GM18502 (cell line): ENCODE measurements around the gene DMKN.

Experiments
- ATAC-seq: cut with Tn5 transposase; IDR thresholded peaks from one replicate; pipeline ENCODE4 v1.9.1; 2021; ENCODE audit warnings: mild to moderate bottlenecking; ENCODE audit not compliant: unreplicated experiment, poor library complexity

The DMKN gene

GRCh38 chr19:35528218-35529038, 15.0 kb upstream of the DMKN start, which contains the start of gene SBSN:
SBSN (minus strand) TSS chr19:35528311; CDS start chr19:35528281, 30 bp downstream.
- no peak for ATAC-seq

DNA sequence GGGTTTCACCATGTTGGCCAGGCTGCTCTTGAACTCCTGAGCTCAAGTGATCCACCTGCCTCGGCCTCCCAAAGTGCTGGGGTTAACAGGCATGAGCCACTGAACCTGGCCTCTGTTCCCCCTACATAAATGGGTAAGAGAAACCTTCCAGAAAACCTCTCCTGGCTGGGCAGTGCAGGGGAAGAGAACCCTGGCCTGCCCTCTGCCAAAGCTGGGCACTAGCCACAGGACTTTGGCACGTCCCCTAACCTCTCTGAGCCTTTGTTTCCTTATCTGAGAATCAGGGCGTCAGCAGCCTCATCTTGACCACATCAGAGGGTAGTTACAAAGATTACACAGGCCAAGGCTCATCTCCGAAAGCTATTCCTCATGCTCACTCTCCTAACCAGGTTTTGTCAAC, 12.4 kb upstream of the DMKN start:
- ATAC-seq = no peak

DNA sequence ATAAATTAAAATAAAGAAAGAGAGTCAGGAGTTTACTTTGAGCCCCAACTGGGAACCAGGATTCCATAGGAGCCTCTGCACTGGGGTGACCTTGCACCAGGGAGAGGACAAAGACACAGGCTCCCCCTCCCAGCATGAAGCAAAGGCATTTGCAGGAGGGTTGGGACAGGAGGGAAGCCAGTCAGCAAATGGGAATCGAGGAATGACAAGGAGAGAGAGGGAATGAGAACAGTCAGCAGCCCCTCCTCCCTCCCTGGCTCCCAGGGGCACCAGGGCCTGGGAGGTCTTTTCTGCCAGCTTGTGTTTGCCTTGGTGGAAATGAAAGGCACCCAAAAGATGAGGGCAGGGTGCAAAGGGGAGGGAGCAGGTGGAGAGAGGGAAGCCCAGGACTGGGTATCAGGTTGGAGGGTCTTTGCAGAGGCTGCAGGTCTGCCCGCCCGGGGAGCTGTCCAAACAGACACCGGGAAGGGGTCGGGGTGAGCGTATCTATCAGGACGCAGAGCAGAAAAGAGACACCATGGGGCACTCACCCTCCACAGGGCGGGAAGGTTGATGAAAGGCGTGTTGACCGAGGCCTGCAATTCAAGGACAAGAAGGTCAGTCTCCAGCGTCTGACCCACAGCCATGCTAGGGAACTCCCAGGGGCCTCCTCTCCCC, 10.9 kb upstream of the DMKN start:
- no peak for ATAC-seq

DNA sequence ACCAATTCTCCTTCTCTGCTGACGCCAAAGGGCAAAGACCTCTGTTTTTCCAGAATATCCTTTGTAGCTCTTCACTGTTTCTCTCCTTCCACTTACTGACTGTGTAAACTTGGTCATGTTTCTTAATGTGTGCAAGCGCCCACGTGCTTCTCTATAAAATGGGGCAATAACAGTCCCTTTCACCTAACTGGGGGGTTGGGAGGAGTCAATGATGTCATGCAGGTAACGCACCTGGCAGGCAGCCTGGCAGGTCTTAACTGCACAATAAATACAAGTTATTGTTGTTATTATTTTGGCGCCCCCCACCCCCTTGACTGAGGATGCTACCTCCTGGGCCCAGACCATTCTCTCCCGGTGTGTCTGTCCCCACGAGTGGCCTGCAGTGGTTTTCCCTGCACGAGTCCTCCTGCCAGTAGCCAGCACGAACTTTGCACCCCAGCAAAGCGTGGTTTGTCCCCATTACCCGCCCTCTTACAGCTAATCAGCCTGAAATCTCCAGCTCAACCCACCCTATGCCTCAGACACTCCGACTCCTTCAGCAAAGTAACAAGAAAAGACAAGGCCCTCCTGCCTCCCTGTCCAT, 9.4 kb upstream of the DMKN start:
- ATAC-seq = no peak

- no peak for ATAC-seq
Measured at GRCh38 chr19:35521124-35521743, 7.8 kb upstream of the DMKN start.

GRCh38 chr19:35519291-35519690, 5.8 kb upstream of the DMKN start:
- no peak for ATAC-seq

DNA sequence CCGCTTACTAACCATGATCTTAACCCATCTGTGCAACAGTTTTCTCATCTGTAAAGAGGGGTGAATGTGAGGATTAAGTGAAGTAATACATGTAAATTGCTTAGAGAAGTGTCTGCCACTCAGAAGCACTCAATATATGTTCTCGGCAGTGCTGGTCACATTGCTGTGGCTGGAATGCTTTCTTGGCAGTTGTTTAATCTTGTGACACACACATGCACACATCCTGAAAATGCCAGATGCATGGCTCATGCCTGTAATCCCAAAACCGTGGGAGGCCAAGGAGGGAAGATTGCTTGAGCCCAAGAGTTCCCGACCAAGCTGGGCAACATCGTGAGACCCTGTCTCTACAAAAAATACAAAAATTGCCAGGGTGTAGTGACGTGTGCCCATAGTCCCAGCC, 4.9 kb upstream of the DMKN start:
- no peak for ATAC-seq

GRCh38 chr19:35517342-35517741, 3.9 kb upstream of the DMKN start:
- ATAC-seq = no peak

DNA sequence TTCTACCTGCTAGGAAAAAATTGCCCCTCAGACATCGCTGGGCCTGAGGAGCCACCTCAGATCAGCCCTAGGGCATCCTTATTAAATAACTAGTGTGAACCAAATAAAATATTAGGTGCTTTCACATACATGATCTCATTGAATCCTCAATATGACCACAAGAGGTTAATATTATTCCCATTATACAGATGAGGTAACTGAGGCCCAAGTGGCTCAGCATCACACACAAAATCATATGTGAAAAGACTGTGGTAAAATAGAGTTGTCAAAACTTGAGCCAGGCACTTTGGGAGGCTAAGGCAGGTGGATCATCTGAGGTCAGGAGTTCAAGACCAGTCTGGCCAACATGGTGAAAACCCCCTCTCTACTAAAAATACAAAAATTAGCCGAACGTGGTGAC, 2.9 kb upstream of the DMKN start:
- ATAC-seq = no peak

DNA sequence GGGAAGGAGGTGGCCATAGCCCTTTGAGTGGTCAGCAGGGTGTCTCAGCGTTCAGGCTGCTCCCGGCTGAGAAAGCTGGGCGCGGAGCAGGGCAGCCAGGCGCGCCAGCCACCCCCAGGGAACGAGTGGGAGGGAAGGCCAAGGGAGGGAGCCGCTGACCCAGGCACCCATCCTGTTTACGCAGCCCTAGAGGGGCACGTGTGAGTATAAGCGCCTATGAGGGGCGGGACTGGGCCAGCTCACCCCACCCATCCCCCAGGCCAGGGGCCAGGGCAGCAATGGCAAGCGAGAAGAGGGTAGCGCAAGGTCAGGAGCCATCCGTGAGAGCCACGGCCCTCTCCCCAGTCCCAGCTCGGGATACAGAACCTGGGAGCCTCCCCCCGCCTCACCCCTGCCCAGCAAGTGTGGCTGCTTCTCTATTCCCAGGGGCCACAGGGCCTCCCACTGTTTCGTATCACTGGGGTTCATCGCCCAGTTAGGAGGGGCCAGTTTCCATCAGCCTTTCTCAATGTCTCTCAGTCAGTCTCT, 897 bp upstream of the DMKN start:
- ATAC-seq = no peak

- no peak for ATAC-seq
Measured at GRCh38 chr19:35512831-35513627, 420 bp downstream of the DMKN start.

- no peak for ATAC-seq
Measured at GRCh38 chr19:35511337-35511736, 2.1 kb downstream of the DMKN start.

GRCh38 chr19:35510626-35510964, 2.9 kb downstream of the DMKN start:
- ATAC-seq = no peak

DNA sequence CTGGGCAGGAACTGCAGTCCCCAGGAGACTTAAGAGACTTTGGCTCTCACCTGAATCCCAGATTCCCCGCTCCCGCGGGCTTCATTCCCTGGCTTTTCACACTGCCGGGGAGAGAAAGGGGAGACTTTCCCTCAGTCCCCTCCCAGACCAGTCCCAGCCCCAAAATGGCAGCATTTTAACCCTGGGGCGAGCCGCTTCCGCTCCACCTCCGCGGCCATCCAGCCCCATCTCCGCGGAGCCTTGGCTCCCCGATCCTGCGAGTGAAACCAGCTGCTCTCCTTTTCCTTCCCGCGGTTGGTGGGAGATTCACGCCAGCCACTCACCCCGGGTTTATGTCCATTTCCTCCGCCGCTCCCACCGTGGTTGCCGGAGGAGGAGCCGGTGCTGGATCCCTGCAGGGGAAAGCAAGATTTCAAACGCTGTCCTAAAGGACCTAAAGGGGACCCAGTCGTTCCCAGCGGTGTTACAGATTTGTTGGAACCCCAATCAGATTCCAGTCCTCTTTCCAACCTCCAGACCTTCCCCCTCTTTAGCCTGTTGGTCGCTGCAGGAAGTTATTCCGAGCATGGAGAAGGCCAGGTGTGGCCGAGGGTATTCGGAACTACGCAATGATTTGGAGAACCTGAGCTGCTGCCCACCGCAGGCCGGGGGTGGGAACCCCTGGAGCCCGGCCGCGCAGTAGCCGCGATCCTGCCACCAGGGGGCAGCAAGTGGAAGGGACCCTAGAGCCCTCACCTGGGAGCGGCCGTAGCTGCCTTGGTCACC, 3.4 kb downstream of the DMKN start:
- peak; percentile 56 for ATAC-seq

- no peak for ATAC-seq
Measured at GRCh38 chr19:35509018-35509652, 4.3 kb downstream of the DMKN start.

DNA sequence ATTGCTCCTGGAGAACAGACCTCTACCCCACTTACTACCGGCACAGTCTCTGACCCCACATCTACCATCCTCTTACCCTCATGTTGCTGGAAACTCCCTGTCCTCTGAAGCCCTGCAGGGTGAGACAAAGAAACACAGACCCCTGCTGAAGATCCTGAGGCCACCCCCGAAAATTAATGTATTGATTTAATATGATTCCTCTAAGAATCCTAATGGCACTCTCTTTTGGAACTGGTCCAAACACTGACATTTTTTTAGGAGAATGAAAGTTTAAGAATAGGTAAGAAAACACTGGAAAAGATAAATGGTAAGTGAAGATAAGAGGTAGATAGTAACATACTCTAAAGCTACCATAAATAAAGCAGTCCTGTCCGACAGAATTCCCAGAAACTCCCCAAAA, 5.3 kb downstream of the DMKN start:
- ATAC-seq = no peak

- no peak for ATAC-seq
Measured at GRCh38 chr19:35507561-35507960, 5.9 kb downstream of the DMKN start.

- no peak for ATAC-seq
Measured at GRCh38 chr19:35506011-35506410, 7.4 kb downstream of the DMKN start.

- ATAC-seq = no peak
Measured at GRCh38 chr19:35502751-35503150, 10.7 kb downstream of the DMKN start.
